ENCODE results near the gene NINJ1.

The NINJ1 gene

GRCh38 chr9:93132287-93132927 lies 1.6 kb downstream of the NINJ1 start:
- no peak for DNase-seq (ENCODE audit: low read depth in 2 of 2)

GRCh38 chr9:93131599-93132286 lies 2.3 kb downstream of the NINJ1 start:
- no peak for DNase-seq (ENCODE audit: low read depth in 2 of 2)

- no peak for DNase-seq (ENCODE audit: low read depth in 2 of 2)
These were observed 3.1 kb downstream of the NINJ1 start for GRCh38 chr9:93130861-93131481.

GRCh38 chr9:93129691-93130500 lies 4.2 kb downstream of the NINJ1 start:
- DNase-seq (ENCODE audit: low read depth in 2 of 2), result no peak

- DNase-seq (ENCODE audit: low read depth in 2 of 2), result no peak
These were observed 4.8 kb downstream of the NINJ1 start for GRCh38 chr9:93129286-93129685.

GRCh38 chr9:93128715-93129224 lies 5.3 kb downstream of the NINJ1 start:
- DNase-seq (ENCODE audit: low read depth in 2 of 2), result no peak

- DNase-seq (ENCODE audit: low read depth in 2 of 2), result no peak
These were observed 5.9 kb downstream of the NINJ1 start for GRCh38 chr9:93128011-93128714.

GRCh38 chr9:93127395-93127911 lies 6.6 kb downstream of the NINJ1 start:
- no peak for DNase-seq (ENCODE audit: low read depth in 2 of 2)

- DNase-seq (ENCODE audit: low read depth in 2 of 2), result no peak
These were observed 7.2 kb downstream of the NINJ1 start for GRCh38 chr9:93126825-93127368.

- no peak for DNase-seq (ENCODE audit: low read depth in 2 of 2)
These were observed 7.8 kb downstream of the NINJ1 start for GRCh38 chr9:93126151-93126781.

GRCh38 chr9:93125331-93125894 lies 8.6 kb downstream of the NINJ1 start:
- no peak for DNase-seq (ENCODE audit: low read depth in 2 of 2)

GRCh38 chr9:93124793-93125192 lies 9.3 kb downstream of the NINJ1 start:
- no peak for DNase-seq (ENCODE audit: low read depth in 2 of 2)

GRCh38 chr9:93123561-93124283 lies 10.3 kb downstream of the NINJ1 start:
- DNase-seq (ENCODE audit: low read depth in 2 of 2), result no peak

- DNase-seq (ENCODE audit: low read depth in 2 of 2), result no peak
These were observed 11.3 kb downstream of the NINJ1 start for GRCh38 chr9:93122721-93123221.

- no peak for DNase-seq (ENCODE audit: low read depth in 2 of 2)
These were observed 12.5 kb downstream of the NINJ1 start for GRCh38 chr9:93121316-93122241.

- DNase-seq (ENCODE audit: low read depth in 2 of 2), result no peak
These were observed 13.2 kb downstream of the NINJ1 start for GRCh38 chr9:93120846-93121315.

GRCh38 chr9:93119953-93120845 lies 13.9 kb downstream of the NINJ1 start:
- DNase-seq (ENCODE audit: low read depth in 2 of 2), result no peak
